ENCODE results near the gene IP6K1. TPM values are rescaled to one million over a fixed set of nuclear protein-coding genes. Genes with fewer than 3 reads are reported as not detected.

The IP6K1 gene
- total and polyA plus RNA-seq, 5 donors from 2014 or later: 31.6 to 61.5 (median 32.6) TPM

DNA sequence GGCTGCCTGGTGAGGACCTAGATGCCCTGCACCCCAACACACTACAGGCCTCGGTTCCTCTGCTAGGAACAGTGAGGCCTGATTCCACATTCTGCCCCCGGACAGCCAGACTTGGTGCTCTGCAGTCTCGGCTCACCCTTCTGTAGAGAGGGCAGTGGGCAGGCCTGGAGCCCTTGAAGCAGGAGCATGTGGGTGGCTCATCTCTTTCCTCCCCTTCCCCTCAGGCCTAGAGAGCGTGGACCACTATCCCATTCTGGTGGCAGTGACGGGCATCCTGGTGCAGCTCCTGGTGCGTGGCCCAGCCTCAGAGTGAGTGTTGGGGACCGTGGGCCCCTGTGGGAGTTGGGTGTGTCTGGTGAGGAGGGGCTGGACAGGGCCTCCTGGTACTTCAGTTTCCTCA is 70.2 kb downstream of the IP6K1 start:
- Histone ChIP-seq H3K27me3 (ENCODE audit: control insufficient read depth, insufficient read depth, low read length) (no peaks in the 10 kb centered on the region), H3K4me3 (ENCODE audit: low read depth, low read length) (no peak overlapping the region), H3K27ac (ENCODE audit: insufficient read depth, low read length, poor library complexity, severe bottlenecking) (no peak overlapping the region), H3K4me1 (ENCODE audit: control insufficient read depth, insufficient read depth, low read length, poor library complexity, severe bottlenecking) (peaks cover 22% of the 10 kb centered on the region), H3K36me3 (ENCODE audit: control insufficient read depth, insufficient read depth, low read length) (peaks cover 2% of the 10 kb centered on the region), H3K9me3 (ENCODE audit: control insufficient read depth in 2 of 2, low read length in 2 of 2) (no peaks in the 10 kb centered on the region)
- ATAC-seq (ENCODE audit: low read depth in 2 of 2): no peak
- Mint-ChIP-seq H3K9me3 (no peaks in the 10 kb centered on the region), H3K36me3 (peaks cover 7% of the 10 kb centered on the region), H3K4me3 (peak overlapping the region in 2 of 4 donors; percentile 24 to 33), H3K27me3 (no peaks in the 10 kb centered on the region), H3K27ac (no peak overlapping the region), H3K4me1 (peaks cover 0 to 34% (median 13%) of the 10 kb centered on the region in 4 donors)
- no peak for DNase-seq

DNA sequence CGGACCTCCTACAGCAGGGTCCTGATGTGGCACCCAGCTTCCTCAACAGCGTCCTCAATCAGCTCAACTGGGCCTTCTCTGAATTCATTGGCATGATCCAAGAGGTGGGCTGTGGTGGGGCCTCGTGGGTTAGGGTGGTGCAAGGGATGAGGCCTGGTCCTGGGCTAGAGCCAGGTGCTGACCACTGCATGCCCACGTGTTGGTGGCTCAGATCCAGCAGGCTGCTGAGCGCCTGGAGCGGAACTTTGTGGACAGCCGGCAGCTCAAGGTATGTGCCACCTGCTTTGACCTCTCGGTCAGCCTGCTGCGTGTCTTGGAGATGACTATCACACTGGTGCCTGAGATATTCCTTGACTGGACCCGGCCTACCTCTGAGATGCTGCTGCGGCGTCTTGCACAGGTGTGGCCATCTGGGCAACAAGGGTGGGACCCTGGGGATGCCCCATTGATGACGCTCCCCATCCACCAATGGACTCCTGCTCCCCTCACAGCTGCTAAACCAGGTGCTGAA is 70.7 kb downstream of the IP6K1 start:
- H3K36me3 ChIP-seq (ENCODE audit: control insufficient read depth, insufficient read depth, low read length): no peaks in the 10 kb centered on the region
- no peaks in the 10 kb centered on the region for H3K9me3 ChIP-seq (ENCODE audit: control insufficient read depth in 2 of 2, low read length in 2 of 2)
- peaks cover 0 to 29% (median 13%) of the 10 kb centered on the region in 4 donors for H3K4me1 Mint-ChIP-seq
- H3K27me3 Mint-ChIP-seq: no peaks in the 10 kb centered on the region
- no peak overlapping the region for H3K4me3 ChIP-seq (ENCODE audit: low read depth, low read length)
- H3K4me3 Mint-ChIP-seq: no peak overlapping the region
- peaks cover 9% of the 10 kb centered on the region for H3K36me3 Mint-ChIP-seq
- no peak for ATAC-seq (ENCODE audit: low read depth in 2 of 2)
- no peaks in the 10 kb centered on the region for H3K27me3 ChIP-seq (ENCODE audit: control insufficient read depth, insufficient read depth, low read length)
- H3K27ac ChIP-seq (ENCODE audit: insufficient read depth, low read length, poor library complexity, severe bottlenecking): no peak overlapping the region
- peaks cover 22% of the 10 kb centered on the region for H3K4me1 ChIP-seq (ENCODE audit: control insufficient read depth, insufficient read depth, low read length, poor library complexity, severe bottlenecking)
- H3K27ac Mint-ChIP-seq: no peak overlapping the region
- DNase-seq: no peak
- H3K9me3 Mint-ChIP-seq: no peaks in the 10 kb centered on the region

DNA sequence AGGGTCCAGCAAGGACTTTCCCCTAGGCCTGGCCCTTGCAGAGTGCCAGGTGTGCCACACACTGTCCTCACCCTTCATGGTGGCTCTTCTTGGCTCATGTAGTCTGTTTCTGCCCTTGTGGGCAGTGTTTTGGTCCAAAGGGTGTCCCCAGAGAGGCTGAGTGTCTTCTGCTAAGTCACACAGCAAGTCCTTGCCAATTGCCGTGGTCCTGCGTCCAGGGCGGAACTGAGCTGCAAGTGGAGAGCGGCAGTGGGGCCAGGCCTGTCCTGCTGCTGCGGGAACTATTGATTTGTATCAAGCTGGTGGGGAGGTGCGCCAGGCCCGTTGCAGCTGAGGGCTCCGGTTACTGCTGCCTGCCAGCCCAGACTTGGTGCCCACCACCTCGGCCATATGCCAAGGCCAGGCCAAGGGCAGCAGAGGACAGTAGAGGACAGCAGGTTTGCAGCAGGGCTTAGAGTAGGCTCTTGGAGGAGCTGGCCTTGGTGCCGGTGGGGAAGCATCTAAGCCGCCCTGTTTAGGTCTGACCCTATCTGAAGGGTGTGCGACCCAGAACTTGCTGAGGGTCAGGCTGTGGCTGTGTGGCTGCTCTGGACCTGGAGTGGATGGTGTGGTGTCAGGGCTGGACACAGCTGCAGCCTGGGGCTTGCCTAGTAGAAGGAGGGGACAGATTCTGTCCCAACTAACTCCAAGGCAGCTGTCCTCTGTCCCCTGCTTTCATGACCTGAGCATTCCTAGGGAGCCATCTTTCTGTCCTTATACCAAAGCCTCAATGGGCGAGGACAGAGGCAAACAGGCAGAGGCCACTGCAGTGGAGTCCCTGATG is 71.4 kb downstream of the IP6K1 start:
- Mint-ChIP-seq H3K27me3 (no peaks in the 10 kb centered on the region), H3K27ac (no peak overlapping the region)

GRCh38 chr3:49713336-49714105 is 72.8 kb downstream of the IP6K1 start:
- Histone ChIP-seq H3K27ac (ENCODE audit: insufficient read depth, low read length, poor library complexity, severe bottlenecking) (no peak overlapping the region), H3K4me3 (ENCODE audit: low read depth, low read length) (no peak overlapping the region), H3K27me3 (ENCODE audit: control insufficient read depth, insufficient read depth, low read length) (no peaks in the 10 kb centered on the region), H3K4me1 (ENCODE audit: control insufficient read depth, insufficient read depth, low read length, poor library complexity, severe bottlenecking) (peaks cover 10% of the 10 kb centered on the region), H3K36me3 (ENCODE audit: control insufficient read depth, insufficient read depth, low read length) (no peaks in the 10 kb centered on the region), H3K9me3 (ENCODE audit: control insufficient read depth in 2 of 2, low read length in 2 of 2) (no peaks in the 10 kb centered on the region)
- Mint-ChIP-seq H3K27me3 (no peaks in the 10 kb centered on the region), H3K36me3 (peaks cover 9% of the 10 kb centered on the region), H3K4me1 (peaks cover 0 to 10% (median 2%) of the 10 kb centered on the region in 4 donors), H3K4me3 (no peak overlapping the region), H3K9me3 (no peaks in the 10 kb centered on the region), H3K27ac (peak overlapping the region in 1 of 3 donors; percentile 26)
- DNase-seq (no peak), ATAC-seq (ENCODE audit: low read depth in 2 of 2) (no peak)

More for the DNA sequence above, 71.4 kb downstream of the IP6K1 start:
- Mint-ChIP-seq H3K36me3 (peaks cover 9% of the 10 kb centered on the region), H3K4me1 (peaks cover 0 to 23% (median 12%) of the 10 kb centered on the region in 4 donors), H3K9me3 (no peaks in the 10 kb centered on the region), H3K4me3 (peak overlapping the region in 1 of 4 donors; percentile 50)
- Histone ChIP-seq H3K4me3 (ENCODE audit: low read depth, low read length) (no peak overlapping the region), H3K27me3 (ENCODE audit: control insufficient read depth, insufficient read depth, low read length) (no peaks in the 10 kb centered on the region), H3K9me3 (ENCODE audit: control insufficient read depth in 2 of 2, low read length in 2 of 2) (no peaks in the 10 kb centered on the region), H3K4me1 (ENCODE audit: control insufficient read depth, insufficient read depth, low read length, poor library complexity, severe bottlenecking) (peaks cover 21% of the 10 kb centered on the region), H3K27ac (ENCODE audit: insufficient read depth, low read length, poor library complexity, severe bottlenecking) (no peak overlapping the region), H3K36me3 (ENCODE audit: control insufficient read depth, insufficient read depth, low read length) (no peaks in the 10 kb centered on the region)
- no peak for DNase-seq
- no peak for ATAC-seq (ENCODE audit: low read depth in 2 of 2)

DNA sequence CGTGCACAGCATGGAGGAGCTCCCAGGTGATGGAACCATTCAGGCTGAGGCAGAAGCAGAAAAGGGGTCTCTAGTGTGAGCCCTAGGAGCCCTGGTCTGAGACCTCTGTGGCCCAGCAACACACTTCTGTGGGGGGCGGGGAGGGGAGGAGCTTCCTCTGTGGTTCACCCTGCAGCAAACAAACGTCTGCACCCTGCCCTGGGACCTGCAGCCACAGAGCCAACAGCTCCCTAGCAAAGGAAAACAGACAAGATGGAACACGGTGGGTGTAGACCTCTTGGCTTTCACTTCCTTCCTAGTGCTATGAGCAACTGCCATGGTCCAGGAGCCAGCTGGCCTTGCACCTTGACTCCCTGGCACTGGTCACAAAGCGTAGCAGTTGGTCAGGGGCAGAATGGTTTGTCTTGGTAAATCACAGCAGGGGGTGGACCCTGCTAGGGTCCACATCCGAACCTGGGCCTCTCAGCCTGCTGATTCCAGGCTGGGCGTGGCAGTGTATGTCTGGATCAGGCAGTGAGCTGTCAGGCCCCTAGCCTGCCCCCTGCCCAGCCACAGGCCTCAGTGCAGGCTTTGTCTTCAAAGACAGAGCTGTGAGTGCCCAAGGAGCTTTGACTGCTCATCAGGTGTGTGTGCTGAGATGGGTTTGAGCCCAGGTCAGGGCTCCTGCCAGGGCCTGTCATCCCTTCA is 73.6 kb downstream of the IP6K1 start:
- Mint-ChIP-seq H3K4me1 (peaks cover 0 to 8% (median 1%) of the 10 kb centered on the region in 4 donors), H3K27ac (peak overlapping the region in 2 of 3 donors; percentile 11 to 26), H3K27me3 (no peaks in the 10 kb centered on the region), H3K4me3 (no peak overlapping the region), H3K36me3 (peaks cover 10% of the 10 kb centered on the region), H3K9me3 (no peaks in the 10 kb centered on the region)
- H3K27me3 ChIP-seq (ENCODE audit: control insufficient read depth, insufficient read depth, low read length): no peaks in the 10 kb centered on the region
- no peak overlapping the region for H3K27ac ChIP-seq (ENCODE audit: insufficient read depth, low read length, poor library complexity, severe bottlenecking)
- H3K9me3 ChIP-seq (ENCODE audit: control insufficient read depth in 2 of 2, low read length in 2 of 2): no peaks in the 10 kb centered on the region
- peak in 1 of 3 donors; percentile 47 for DNase-seq
- peaks cover 7% of the 10 kb centered on the region for H3K4me1 ChIP-seq (ENCODE audit: control insufficient read depth, insufficient read depth, low read length, poor library complexity, severe bottlenecking)
- ATAC-seq (ENCODE audit: low read depth in 2 of 2): no peak
- no peak overlapping the region for H3K4me3 ChIP-seq (ENCODE audit: low read depth, low read length)
- no peaks in the 10 kb centered on the region for H3K36me3 ChIP-seq (ENCODE audit: control insufficient read depth, insufficient read depth, low read length)

- no peak for DNase-seq
- peaks cover 7% of the 10 kb centered on the region for H3K4me1 ChIP-seq (ENCODE audit: control insufficient read depth, insufficient read depth, low read length, poor library complexity, severe bottlenecking)
- no peak overlapping the region for H3K4me3 ChIP-seq (ENCODE audit: low read depth, low read length)
- peaks cover 0 to 6% (median 1%) of the 10 kb centered on the region in 4 donors for H3K4me1 Mint-ChIP-seq
- no peaks in the 10 kb centered on the region for H3K9me3 Mint-ChIP-seq
- no peak overlapping the region for H3K4me3 Mint-ChIP-seq
- no peak for ATAC-seq (ENCODE audit: low read depth in 2 of 2)
- H3K27me3 ChIP-seq (ENCODE audit: control insufficient read depth, insufficient read depth, low read length): no peaks in the 10 kb centered on the region
- peaks cover 15% of the 10 kb centered on the region for H3K36me3 Mint-ChIP-seq
- H3K27ac Mint-ChIP-seq: no peak overlapping the region
- H3K36me3 ChIP-seq (ENCODE audit: control insufficient read depth, insufficient read depth, low read length): no peaks in the 10 kb centered on the region
- H3K27me3 Mint-ChIP-seq: no peaks in the 10 kb centered on the region
- H3K27ac ChIP-seq (ENCODE audit: insufficient read depth, low read length, poor library complexity, severe bottlenecking): no peak overlapping the region
- H3K9me3 ChIP-seq (ENCODE audit: control insufficient read depth in 2 of 2, low read length in 2 of 2): no peaks in the 10 kb centered on the region
These were observed 74.2 kb downstream of the IP6K1 start for GRCh38 chr3:49712166-49712565.

DNA sequence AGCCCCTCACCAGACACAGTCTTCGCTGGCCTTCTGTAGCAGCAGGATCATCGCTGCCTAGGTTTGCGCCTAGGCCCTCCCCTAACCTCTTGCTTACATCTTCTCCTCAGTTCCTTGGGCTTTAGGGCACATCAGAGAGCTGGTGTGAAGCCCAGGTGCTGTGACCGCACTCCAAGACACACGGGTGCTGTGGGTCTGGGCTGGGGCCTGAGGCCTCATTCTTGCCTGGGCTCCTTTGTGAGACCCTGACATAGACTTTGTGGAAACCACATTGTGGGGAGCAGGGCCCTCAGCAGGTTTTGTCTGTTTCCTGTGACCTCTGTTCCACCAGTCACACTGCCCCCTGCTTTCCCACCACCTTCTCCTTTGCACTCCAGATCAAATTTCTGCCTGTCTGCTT is 74.9 kb downstream of the IP6K1 start:
- H3K9me3 Mint-ChIP-seq: peaks cover 0 to 1% (median 0%) of the 10 kb centered on the region in 7 donors
- DNase-seq: no peak
- peaks cover 0 to 6% (median 1%) of the 10 kb centered on the region in 4 donors for H3K4me1 Mint-ChIP-seq
- H3K27me3 Mint-ChIP-seq: no peaks in the 10 kb centered on the region
- Histone ChIP-seq H3K4me3 (ENCODE audit: low read depth, low read length) (no peak overlapping the region), H3K27me3 (ENCODE audit: control insufficient read depth, insufficient read depth, low read length) (no peaks in the 10 kb centered on the region), H3K27ac (ENCODE audit: insufficient read depth, low read length, poor library complexity, severe bottlenecking) (no peak overlapping the region), H3K4me1 (ENCODE audit: control insufficient read depth, insufficient read depth, low read length, poor library complexity, severe bottlenecking) (peaks cover 7% of the 10 kb centered on the region), H3K9me3 (ENCODE audit: control insufficient read depth in 2 of 2, low read length in 2 of 2) (no peaks in the 10 kb centered on the region), H3K36me3 (ENCODE audit: control insufficient read depth, insufficient read depth, low read length) (no peaks in the 10 kb centered on the region)
- peaks cover 18% of the 10 kb centered on the region for H3K36me3 Mint-ChIP-seq
- H3K27ac Mint-ChIP-seq: peak overlapping the region in 1 of 3 donors; percentile 50
- no peak overlapping the region for H3K4me3 Mint-ChIP-seq
- no peak for ATAC-seq (ENCODE audit: low read depth in 2 of 2)
